Esophagus squamous epithelium (tissue), 5 donors: ENCODE measurements around the gene MCOLN3. TPM values are rescaled to one million over a fixed set of nuclear protein-coding genes. Genes with fewer than 3 reads are reported as not detected.

Experiments used
- DNase-seq: peaks from one replicate; lab custom pipeline; 2025; lab: John Stamatoyannopoulos, UW
- H3K27ac ChIP-seq, 4 donors: fragments of 200-600 bp; sonication (generic); one replicate each; pipeline ENCODE4 v1.5.1; 2016 to 2019; ENCODE audit warnings: mild to moderate bottlenecking in 1 of 4
- H3K27me3 ChIP-seq, 4 donors: fragments of 200-600 bp; sonication (generic); 1 replicate in 3 of 4; 2 replicates in 1 of 4; pipeline versions ENCODE4 v1.5.1 to v1.6.0; 2017 to 2021; ENCODE audit warnings: antibody characterized with exemption in 1 of 4
- H3K36me3 ChIP-seq, 3 donors: fragments of 200-600 bp; sonication (generic); one replicate each; pipeline ENCODE4 v1.5.1; 2016 to 2019
- H3K4me1 ChIP-seq, 3 donors: fragments of 200-600 bp; sonication (generic); one replicate each; pipeline ENCODE4 v1.5.1; 2017 to 2019
- H3K4me3 ChIP-seq, 4 donors: fragments of 200-600 bp; sonication (generic); 1 replicate in 3 of 4; 2 replicates in 1 of 4; pipeline ENCODE4 v1.5.1; 2016 to 2019; ENCODE audit warnings: mild to moderate bottlenecking in 2 of 4, moderate library complexity in 1 of 4
- H3K9me3 ChIP-seq, 3 donors: fragments of 200-600 bp; sonication (generic); one replicate each; pipeline ENCODE4 v1.5.1; 2016 to 2019
- POLR2A ChIP-seq, 4 donors: fragments of 450-650 bp; IDR thresholded peaks; one replicate each; pipeline ENCODE4 v1.6.1; 2017; ENCODE audit warnings: antibody characterized with exemption in 4 of 4, mild to moderate bottlenecking in 4 of 4, moderate library complexity in 3 of 4
- WGBS, 2 donors: methylation state at CpG; one replicate each; pipeline ENCODE4 v1.1.5; 2018; 5-methylcytosine and 5-hydroxymethylcytosine counted together
- intact Hi-C: fragments of 100-400 bp; cut with DNase I; formaldehyde crosslinking; loops from one replicate; pipeline ENCODE4 v1.15.0; 2022
- total RNA-seq, 4 donors: library from RNA; depleted of rRNA; stranded (reverse); fragments of >200 nt; gene quantifications; one replicate each; pipeline ENCODE4 v1.1.0, GENCODE V29; 2016
- TF ChIP-seq, protein P1 (sequence below), 6 experiments: fragments of 450-650 bp in 4 of 6; fragments of 200-600 bp in 2 of 6; sonication (generic) in 2 of 6; IDR thresholded peaks; one replicate each; pipeline ENCODE4 v1.5.1; 2016 to 2019; ENCODE audit warnings: antibody characterized with exemption in 6 of 6, mild to moderate bottlenecking in 4 of 6, moderate library complexity in 4 of 6
- donor health status: DM: yes; HTN: yes; CAD: no.

MCOLN3 gene
- total RNA-seq, 4 donors from 2014 or later, result 0.32 to 2.3 (median 0.61) TPM; not detected in 1

DNA sequence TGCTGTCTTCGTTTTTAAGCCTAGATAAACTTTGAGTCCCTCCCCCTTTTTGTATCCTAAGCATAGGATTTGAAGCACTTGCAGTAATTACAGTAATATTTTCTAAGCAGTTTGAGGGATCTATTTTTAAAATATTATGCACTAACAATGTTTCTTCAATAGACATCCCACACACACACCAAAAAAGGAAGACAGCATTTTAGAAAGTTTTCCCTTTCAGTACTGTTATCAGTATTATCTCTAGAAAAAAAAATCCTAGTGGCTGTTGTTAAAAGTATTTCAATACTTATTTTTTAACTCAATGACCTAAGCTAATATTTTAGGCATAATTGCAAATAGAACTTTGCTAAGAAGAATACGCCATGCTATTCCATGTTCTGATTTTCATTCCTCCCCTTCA, 15.1 kb downstream of the MCOLN3 start:
- intact Hi-C loops, result no loop called here
- Histone ChIP-seq H3K9me3 (no peaks in the 10 kb centered on the region), H3K36me3 (no peaks in the 10 kb centered on the region), H3K27ac (no peak overlapping the region), H3K27me3 (no peaks in the 10 kb centered on the region), H3K4me1 (no peaks in the 10 kb centered on the region), H3K4me3 (no peak overlapping the region)
- no peak for DNase-seq
- 58 to 67% methylated on average over 2 of the region's 2 CpGs for WGBS, 2 donors
- no peak for TF ChIP-seq POLR2A (IDR thresholded peaks at IDR 0.05)
- TF ChIP-seq, protein P1, sequence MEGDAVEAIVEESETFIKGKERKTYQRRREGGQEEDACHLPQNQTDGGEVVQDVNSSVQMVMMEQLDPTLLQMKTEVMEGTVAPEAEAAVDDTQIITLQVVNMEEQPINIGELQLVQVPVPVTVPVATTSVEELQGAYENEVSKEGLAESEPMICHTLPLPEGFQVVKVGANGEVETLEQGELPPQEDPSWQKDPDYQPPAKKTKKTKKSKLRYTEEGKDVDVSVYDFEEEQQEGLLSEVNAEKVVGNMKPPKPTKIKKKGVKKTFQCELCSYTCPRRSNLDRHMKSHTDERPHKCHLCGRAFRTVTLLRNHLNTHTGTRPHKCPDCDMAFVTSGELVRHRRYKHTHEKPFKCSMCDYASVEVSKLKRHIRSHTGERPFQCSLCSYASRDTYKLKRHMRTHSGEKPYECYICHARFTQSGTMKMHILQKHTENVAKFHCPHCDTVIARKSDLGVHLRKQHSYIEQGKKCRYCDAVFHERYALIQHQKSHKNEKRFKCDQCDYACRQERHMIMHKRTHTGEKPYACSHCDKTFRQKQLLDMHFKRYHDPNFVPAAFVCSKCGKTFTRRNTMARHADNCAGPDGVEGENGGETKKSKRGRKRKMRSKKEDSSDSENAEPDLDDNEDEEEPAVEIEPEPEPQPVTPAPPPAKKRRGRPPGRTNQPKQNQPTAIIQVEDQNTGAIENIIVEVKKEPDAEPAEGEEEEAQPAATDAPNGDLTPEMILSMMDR (IDR thresholded peaks at IDR 0.05), result no peak

DNA sequence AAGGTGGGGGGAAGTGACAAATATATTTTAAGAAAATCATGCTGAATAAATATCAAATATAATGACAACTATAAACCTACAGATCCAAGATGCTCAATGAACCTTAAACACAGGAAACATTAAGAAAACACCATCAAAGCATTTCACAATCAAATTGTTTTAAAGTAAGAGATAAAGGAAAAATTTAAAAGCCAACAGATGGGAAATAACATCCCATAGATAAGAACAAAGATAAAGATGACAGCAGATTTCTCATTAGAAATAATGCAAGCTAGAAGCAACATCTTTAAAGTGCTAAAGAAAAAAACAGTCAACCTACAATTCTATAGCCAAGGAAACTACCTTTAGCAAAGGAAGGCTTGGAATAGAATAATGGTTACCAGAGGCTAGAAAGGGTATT, 17.8 kb downstream of the MCOLN3 start:
- Histone ChIP-seq H3K36me3 (no peaks in the 10 kb centered on the region), H3K4me3 (no peak overlapping the region), H3K27ac (no peak overlapping the region), H3K9me3 (no peaks in the 10 kb centered on the region), H3K4me1 (no peaks in the 10 kb centered on the region), H3K27me3 (no peaks in the 10 kb centered on the region)
- DNase-seq, result no peak
- TF ChIP-seq, protein P1 (IDR thresholded peaks at IDR 0.05), result no peak
- intact Hi-C loops, result no loop called here

GRCh38 chr1:85028151-85028550, 20.1 kb downstream of the MCOLN3 start:
- no peak overlapping the region for H3K4me3 ChIP-seq
- 73 to 84% methylated on average over 3 of the region's 3 CpGs for WGBS, 2 donors
- DNase-seq, result no peak
- TF ChIP-seq, protein P1 (IDR thresholded peaks at IDR 0.05), result no peak
- no peak for TF ChIP-seq POLR2A (IDR thresholded peaks at IDR 0.05)
- H3K27me3 ChIP-seq, result no peaks in the 10 kb centered on the region
- no peaks in the 10 kb centered on the region for H3K36me3 ChIP-seq
- no peaks in the 10 kb centered on the region for H3K9me3 ChIP-seq
- H3K4me1 ChIP-seq, result no peaks in the 10 kb centered on the region
- H3K27ac ChIP-seq, result no peak overlapping the region
- intact Hi-C loops, result no loop called here

- intact Hi-C loops, result no loop called here
These were observed 20.9 kb downstream of the MCOLN3 start for GRCh38 chr1:85027242-85027983.

GRCh38 chr1:85025940-85026339, 22.4 kb downstream of the MCOLN3 start:
- intact Hi-C loops, result no loop called here
- DNase-seq, result no peak
- 47 to 50% methylated on average over 1 of the region's 1 CpG for WGBS, 2 donors
- TF ChIP-seq, protein P1 (IDR thresholded peaks at IDR 0.05), result no peak
- TF ChIP-seq POLR2A (IDR thresholded peaks at IDR 0.05), result no peak
- H3K4me1 ChIP-seq, result no peaks in the 10 kb centered on the region
- no peak overlapping the region for H3K4me3 ChIP-seq
- H3K27me3 ChIP-seq, result no peaks in the 10 kb centered on the region
- no peaks in the 10 kb centered on the region for H3K9me3 ChIP-seq
- no peak overlapping the region for H3K27ac ChIP-seq
- H3K36me3 ChIP-seq, result no peaks in the 10 kb centered on the region

More at GRCh38 chr1:85027242-85027983, 20.9 kb downstream of the MCOLN3 start:
- 83 to 84% methylated on average over 5 of the region's 5 CpGs for WGBS, 2 donors
- H3K27ac ChIP-seq, result no peak overlapping the region
- no peak for DNase-seq
- no peaks in the 10 kb centered on the region for H3K36me3 ChIP-seq
- H3K9me3 ChIP-seq, result no peaks in the 10 kb centered on the region
- no peaks in the 10 kb centered on the region for H3K27me3 ChIP-seq
- no peak overlapping the region for H3K4me3 ChIP-seq
- H3K4me1 ChIP-seq, result no peaks in the 10 kb centered on the region
- TF ChIP-seq, protein P1 (IDR thresholded peaks at IDR 0.05), result peak in 1 of 6 experiments; percentile 12
- no peak for TF ChIP-seq POLR2A (IDR thresholded peaks at IDR 0.05)
